HG02870 (cell line): ENCODE results near the gene WIF1.

Experiments
- ATAC-seq: cut with Tn5 transposase; IDR thresholded peaks from one replicate; pipeline ENCODE4 v1.9.1; 2021; ENCODE audit warnings: mild to moderate bottlenecking, moderate library complexity; ENCODE audit not compliant: unreplicated experiment

Gene WIF1

GRCh38 chr12:65123435-65124063 lies 2.4 kb upstream of the WIF1 start:
- ATAC-seq: no peak

GRCh38 chr12:65122703-65123102 lies 1.6 kb upstream of the WIF1 start:
- no peak for ATAC-seq

- ATAC-seq: no peak
Observed at GRCh38 chr12:65121956-65122469, 908 bp upstream of the WIF1 start.

GRCh38 chr12:65119063-65119462 lies 2.0 kb downstream of the WIF1 start:
- no peak for ATAC-seq

GRCh38 chr12:65113621-65114035 lies 7.5 kb downstream of the WIF1 start:
- no peak for ATAC-seq

- ATAC-seq: no peak
Observed at GRCh38 chr12:65106948-65107347, 14.2 kb downstream of the WIF1 start.

GRCh38 chr12:65100140-65100539 lies 21.0 kb downstream of the WIF1 start:
- no peak for ATAC-seq

- ATAC-seq: no peak
Observed at GRCh38 chr12:65099182-65099581, 21.9 kb downstream of the WIF1 start.

GRCh38 chr12:65098364-65098763 lies 22.7 kb downstream of the WIF1 start:
- ATAC-seq: no peak

- ATAC-seq: no peak
Observed at GRCh38 chr12:65094722-65095121, 26.4 kb downstream of the WIF1 start.

GRCh38 chr12:65093606-65094005 lies 27.5 kb downstream of the WIF1 start:
- no peak for ATAC-seq

GRCh38 chr12:65090461-65090860 lies 30.6 kb downstream of the WIF1 start:
- ATAC-seq: no peak

- no peak for ATAC-seq
Observed at GRCh38 chr12:65086236-65086635, 34.9 kb downstream of the WIF1 start.

GRCh38 chr12:65084579-65084978 lies 36.5 kb downstream of the WIF1 start:
- no peak for ATAC-seq

- no peak for ATAC-seq
Observed at GRCh38 chr12:65083581-65083980, 37.5 kb downstream of the WIF1 start.

GRCh38 chr12:65082406-65082805 lies 38.7 kb downstream of the WIF1 start:
- ATAC-seq: no peak

GRCh38 chr12:65081496-65081895 lies 39.6 kb downstream of the WIF1 start:
- ATAC-seq: no peak

GRCh38 chr12:65074932-65075331 lies 46.2 kb downstream of the WIF1 start:
- no peak for ATAC-seq

GRCh38 chr12:65069336-65069735 lies 51.8 kb downstream of the WIF1 start:
- no peak for ATAC-seq

- no peak for ATAC-seq
Observed at GRCh38 chr12:65067383-65067782, 53.7 kb downstream of the WIF1 start.

- ATAC-seq: no peak
Observed at GRCh38 chr12:65055859-65056258, 65.2 kb downstream of the WIF1 start.

GRCh38 chr12:65051218-65051617 lies 69.9 kb downstream of the WIF1 start:
- no peak for ATAC-seq

GRCh38 chr12:65045269-65045668 lies 75.8 kb downstream of the WIF1 start:
- ATAC-seq: no peak
